ENCODE results near the gene KCNN3.

KCNN3 gene

GRCh38 chr1:154822233-154822632 is 47.8 kb downstream of the KCNN3 start:
- Histone ChIP-seq H3K27me3 (ENCODE audit: insufficient read depth, low read length) (no peaks in the 10 kb centered on the region), H3K4me1 (ENCODE audit: insufficient read depth, low read length) (no peaks in the 10 kb centered on the region), H3K4me3 (ENCODE audit: low read length) (no peak overlapping the region), H2AFZ (ENCODE audit: low read depth, low read length) (no peak overlapping the region), H3K9me3 (ENCODE audit: low read length) (peaks cover 2% of the 10 kb centered on the region), H3K36me3 (ENCODE audit: insufficient read depth, low read length) (no peaks in the 10 kb centered on the region)

DNA sequence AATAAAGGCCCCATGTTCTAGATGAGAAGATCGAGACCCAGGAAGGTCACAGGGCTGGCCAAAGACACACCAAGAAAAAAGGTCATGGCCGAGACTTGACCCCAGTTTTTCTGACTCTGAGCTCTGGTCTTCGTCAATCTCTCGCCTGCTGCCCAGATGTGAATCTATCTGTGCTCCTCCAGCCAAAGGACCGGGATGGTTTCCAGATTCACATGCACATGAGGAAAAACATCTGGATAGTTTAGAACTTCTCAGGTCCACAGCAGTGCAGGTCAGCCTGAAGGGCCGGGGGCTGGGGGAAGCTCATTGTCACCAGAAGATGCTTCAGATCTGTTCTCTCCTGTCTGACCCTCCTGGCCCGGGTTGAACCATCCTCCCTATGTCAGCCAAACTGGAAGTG is 49.0 kb downstream of the KCNN3 start:
- H2AFZ ChIP-seq (ENCODE audit: low read depth, low read length): no peak overlapping the region
- H3K27me3 ChIP-seq (ENCODE audit: insufficient read depth, low read length): no peaks in the 10 kb centered on the region
- peaks cover 2% of the 10 kb centered on the region for H3K9me3 ChIP-seq (ENCODE audit: low read length)
- no peak overlapping the region for H3K4me3 ChIP-seq (ENCODE audit: low read length)
- H3K4me1 ChIP-seq (ENCODE audit: insufficient read depth, low read length): no peaks in the 10 kb centered on the region
- H3K36me3 ChIP-seq (ENCODE audit: insufficient read depth, low read length): no peaks in the 10 kb centered on the region

DNA sequence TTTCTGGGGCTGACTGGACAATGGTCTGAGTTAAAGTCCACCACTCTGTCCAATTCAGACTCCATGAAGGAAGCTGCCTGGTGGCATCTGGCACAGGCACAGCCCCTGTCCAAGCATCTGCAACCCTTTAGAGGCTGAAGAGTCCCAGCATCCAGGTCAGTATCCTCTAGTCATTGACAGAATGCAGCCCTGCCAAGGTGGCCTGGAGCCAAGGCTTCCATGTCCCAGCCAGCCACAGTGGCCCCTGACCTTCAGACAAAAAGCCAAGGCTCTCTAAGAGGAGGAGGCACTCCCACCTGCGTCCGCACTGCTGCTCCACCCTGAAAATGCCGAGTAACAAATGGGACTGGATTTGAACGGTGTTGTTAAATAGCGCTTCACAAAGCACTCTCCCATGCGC is 49.4 kb downstream of the KCNN3 start:
- Histone ChIP-seq H3K36me3 (ENCODE audit: insufficient read depth, low read length) (no peaks in the 10 kb centered on the region), H3K9me3 (ENCODE audit: low read length) (peaks cover 2% of the 10 kb centered on the region), H3K27me3 (ENCODE audit: insufficient read depth, low read length) (no peaks in the 10 kb centered on the region)

DNA sequence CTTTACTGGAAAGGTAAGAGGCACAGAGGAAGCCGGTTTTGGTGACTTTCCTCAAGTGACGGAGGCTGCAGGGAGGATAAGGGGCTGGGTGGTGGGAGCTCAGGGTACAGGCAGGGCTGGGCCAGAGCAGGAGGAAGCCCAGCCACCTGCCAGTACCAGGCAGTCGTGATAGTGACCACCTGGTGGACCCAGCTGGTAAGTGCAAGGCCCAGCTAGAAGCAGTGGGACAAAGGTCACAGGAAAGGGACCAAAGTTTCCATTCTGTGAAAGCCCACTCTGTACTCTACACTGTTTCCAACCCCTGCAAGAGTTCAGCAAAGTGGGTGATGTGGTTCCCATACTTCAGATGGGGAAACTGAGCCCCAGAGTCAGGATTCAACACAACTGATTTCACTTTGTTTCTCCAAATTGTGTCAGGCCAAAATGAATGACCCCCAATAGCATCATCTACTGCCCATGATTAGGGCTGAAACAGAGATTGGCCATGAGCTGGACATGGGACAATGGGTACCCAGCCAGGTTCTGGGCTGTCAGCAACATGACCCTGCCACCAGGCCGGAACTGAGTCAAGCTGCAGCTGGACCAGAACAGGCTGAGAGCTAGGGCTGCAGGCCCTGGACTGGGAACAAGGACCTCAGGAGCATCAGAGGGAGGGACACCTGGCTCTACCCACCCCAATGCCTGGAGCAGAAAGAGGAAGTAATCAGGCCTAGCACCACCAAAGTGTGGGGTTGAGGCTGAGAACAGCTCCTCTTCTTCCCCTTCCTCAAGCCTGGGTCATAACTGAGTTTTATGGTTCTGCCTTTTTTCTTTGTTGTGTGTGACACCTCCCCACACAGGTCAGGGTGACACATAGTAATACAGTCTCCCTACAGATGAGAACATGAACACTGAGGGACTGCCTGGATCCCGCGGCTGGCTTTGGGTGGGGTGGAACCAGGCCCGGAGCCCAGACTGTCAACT is 50.2 kb downstream of the KCNN3 start:
- H3K27me3 ChIP-seq (ENCODE audit: insufficient read depth, low read length): no peaks in the 10 kb centered on the region
- H3K4me3 ChIP-seq (ENCODE audit: low read length): no peak overlapping the region
- no peaks in the 10 kb centered on the region for H3K36me3 ChIP-seq (ENCODE audit: insufficient read depth, low read length)
- H3K4me1 ChIP-seq (ENCODE audit: insufficient read depth, low read length): no peaks in the 10 kb centered on the region
- peaks cover 2% of the 10 kb centered on the region for H3K9me3 ChIP-seq (ENCODE audit: low read length)
- H2AFZ ChIP-seq (ENCODE audit: low read depth, low read length): no peak overlapping the region

More for the DNA sequence above, 49.4 kb downstream of the KCNN3 start:
- H3K4me1 ChIP-seq (ENCODE audit: insufficient read depth, low read length): no peaks in the 10 kb centered on the region
- no peak overlapping the region for H3K4me3 ChIP-seq (ENCODE audit: low read length)
- H2AFZ ChIP-seq (ENCODE audit: low read depth, low read length): no peak overlapping the region

DNA sequence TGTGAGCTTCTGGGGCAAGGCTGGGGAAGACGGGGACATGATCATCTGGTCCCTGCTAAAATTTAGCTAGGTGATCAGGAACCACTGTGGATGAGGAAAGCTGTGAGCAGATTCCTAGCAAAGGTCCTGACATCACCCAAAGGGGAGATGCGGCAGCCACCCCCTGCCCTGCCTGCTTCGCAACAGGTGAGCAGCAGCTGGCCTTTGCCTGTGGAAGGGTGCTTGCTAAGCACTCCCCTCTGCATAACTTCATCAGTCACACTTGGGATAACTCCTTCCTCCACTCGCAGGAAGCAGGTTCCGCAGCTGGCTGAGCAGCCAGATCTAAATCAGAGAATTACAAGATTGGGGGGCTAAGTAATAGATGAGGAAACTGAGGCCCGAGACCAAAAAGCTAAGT is 51.2 kb downstream of the KCNN3 start:
- Histone ChIP-seq H3K27me3 (ENCODE audit: insufficient read depth, low read length) (no peaks in the 10 kb centered on the region), H3K36me3 (ENCODE audit: insufficient read depth, low read length) (no peaks in the 10 kb centered on the region), H2AFZ (ENCODE audit: low read depth, low read length) (no peak overlapping the region), H3K9me3 (ENCODE audit: low read length) (peaks cover 2% of the 10 kb centered on the region), H3K4me1 (ENCODE audit: insufficient read depth, low read length) (peaks cover under 1% of the 10 kb centered on the region), H3K4me3 (ENCODE audit: low read length) (no peak overlapping the region)

- Histone ChIP-seq H3K4me1 (ENCODE audit: insufficient read depth, low read length) (peaks cover 14% of the 10 kb centered on the region), H2AFZ (ENCODE audit: low read depth, low read length) (no peak overlapping the region), H3K27me3 (ENCODE audit: insufficient read depth, low read length) (no peaks in the 10 kb centered on the region), H3K36me3 (ENCODE audit: insufficient read depth, low read length) (no peaks in the 10 kb centered on the region), H3K4me3 (ENCODE audit: low read length) (no peak overlapping the region), H3K9me3 (ENCODE audit: low read length) (peaks cover 2% of the 10 kb centered on the region)
Measured at GRCh38 chr1:154816937-154817336, 53.1 kb downstream of the KCNN3 start.

DNA sequence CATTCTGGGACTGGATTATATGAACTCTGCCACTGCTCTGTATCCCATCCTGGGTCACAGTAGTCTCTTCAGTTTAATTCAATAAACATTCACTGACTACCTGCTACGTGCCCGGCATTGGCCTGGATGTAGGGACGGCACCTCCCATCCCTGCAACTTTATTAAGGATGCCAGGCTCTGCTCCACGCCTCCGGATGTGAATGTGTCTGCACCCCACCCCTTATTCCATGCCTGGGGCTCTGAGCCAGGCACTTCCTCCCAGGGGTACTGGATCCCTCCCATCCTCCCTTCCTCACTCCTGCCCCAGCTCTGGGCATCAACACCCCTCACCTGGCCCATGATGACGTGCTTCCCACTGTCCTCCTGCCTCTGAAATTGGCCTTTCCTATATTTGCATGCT is 53.7 kb downstream of the KCNN3 start:
- H3K4me3 ChIP-seq (ENCODE audit: low read length): no peak overlapping the region
- H3K27me3 ChIP-seq (ENCODE audit: insufficient read depth, low read length): no peaks in the 10 kb centered on the region
- H3K4me1 ChIP-seq (ENCODE audit: insufficient read depth, low read length): peaks cover 14% of the 10 kb centered on the region
- H2AFZ ChIP-seq (ENCODE audit: low read depth, low read length): no peak overlapping the region
- H3K9me3 ChIP-seq (ENCODE audit: low read length): no peaks in the 10 kb centered on the region
- H3K36me3 ChIP-seq (ENCODE audit: insufficient read depth, low read length): no peaks in the 10 kb centered on the region

DNA sequence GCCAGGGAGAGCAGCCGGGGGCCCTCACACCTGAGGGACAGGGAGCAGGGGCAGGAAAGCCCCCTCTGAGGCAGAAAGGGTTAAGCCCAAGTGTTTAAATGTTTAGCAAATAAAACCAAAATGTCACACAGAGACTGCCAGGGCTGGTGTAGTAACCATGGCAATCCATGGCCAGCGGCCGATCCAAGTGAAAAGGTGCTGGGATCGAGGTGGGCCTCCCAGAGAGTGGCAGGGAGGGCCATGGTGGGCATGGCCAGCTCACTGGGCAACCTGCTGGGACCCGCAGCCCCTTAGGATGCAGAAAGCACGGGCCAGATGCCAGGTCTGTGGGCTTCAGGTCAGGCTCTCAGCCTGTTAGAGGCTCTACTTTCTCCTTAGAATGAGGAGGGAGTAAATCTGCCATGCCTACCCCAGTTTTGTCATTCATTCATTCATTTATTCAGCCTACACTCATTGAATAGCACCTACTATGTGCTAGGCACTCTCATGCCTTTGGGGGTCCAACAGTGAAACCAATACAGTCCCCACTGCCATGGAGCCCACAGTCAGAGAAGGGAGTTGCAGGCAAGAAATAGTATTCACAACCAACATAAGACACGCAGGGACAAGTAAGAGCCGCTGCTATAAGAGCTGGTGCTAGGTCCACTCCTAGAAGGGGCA is 56.1 kb downstream of the KCNN3 start:
- Histone ChIP-seq H3K36me3 (ENCODE audit: insufficient read depth, low read length) (no peaks in the 10 kb centered on the region), H3K4me3 (ENCODE audit: low read length) (no peak overlapping the region), H3K4me1 (ENCODE audit: insufficient read depth, low read length) (peaks cover 14% of the 10 kb centered on the region), H3K27me3 (ENCODE audit: insufficient read depth, low read length) (no peaks in the 10 kb centered on the region), H2AFZ (ENCODE audit: low read depth, low read length) (no peak overlapping the region), H3K9me3 (ENCODE audit: low read length) (no peaks in the 10 kb centered on the region)

DNA sequence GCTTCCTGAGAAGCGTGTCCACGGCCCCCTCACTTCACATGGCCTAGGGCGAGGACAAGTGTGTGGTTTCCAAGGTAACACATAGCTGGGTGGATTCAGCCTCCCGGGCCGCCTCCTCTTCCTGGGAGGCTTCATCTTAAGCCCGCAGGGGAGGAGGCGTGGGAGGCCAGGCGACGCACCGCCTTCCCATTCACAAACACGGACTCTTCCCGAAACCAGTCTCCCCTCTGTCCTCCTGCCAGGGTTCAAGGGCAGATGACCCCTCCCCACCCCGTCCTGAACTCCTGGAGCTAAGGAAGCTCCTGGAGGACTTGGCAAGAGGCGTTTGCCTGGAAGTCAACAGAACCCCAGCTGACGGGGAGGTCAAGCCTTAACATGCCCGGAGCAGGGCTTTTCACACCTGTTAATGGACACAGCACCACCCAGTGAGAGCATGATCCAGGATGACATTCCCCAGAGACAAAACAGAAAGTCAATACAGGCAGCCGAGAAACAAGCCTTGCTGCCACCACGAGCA is 56.7 kb downstream of the KCNN3 start:
- peaks cover 14% of the 10 kb centered on the region for H3K4me1 ChIP-seq (ENCODE audit: insufficient read depth, low read length)
- H3K9me3 ChIP-seq (ENCODE audit: low read length): peaks cover under 1% of the 10 kb centered on the region
- no peaks in the 10 kb centered on the region for H3K27me3 ChIP-seq (ENCODE audit: insufficient read depth, low read length)
- H2AFZ ChIP-seq (ENCODE audit: low read depth, low read length): no peak overlapping the region
- no peak overlapping the region for H3K4me3 ChIP-seq (ENCODE audit: low read length)
- no peaks in the 10 kb centered on the region for H3K36me3 ChIP-seq (ENCODE audit: insufficient read depth, low read length)

GRCh38 chr1:154812877-154813276 is 57.2 kb downstream of the KCNN3 start:
- Histone ChIP-seq H3K4me1 (ENCODE audit: insufficient read depth, low read length) (peaks cover 14% of the 10 kb centered on the region), H3K4me3 (ENCODE audit: low read length) (no peak overlapping the region), H3K27me3 (ENCODE audit: insufficient read depth, low read length) (no peaks in the 10 kb centered on the region), H3K36me3 (ENCODE audit: insufficient read depth, low read length) (no peaks in the 10 kb centered on the region), H3K9me3 (ENCODE audit: low read length) (peaks cover 3% of the 10 kb centered on the region), H2AFZ (ENCODE audit: low read depth, low read length) (no peak overlapping the region)

DNA sequence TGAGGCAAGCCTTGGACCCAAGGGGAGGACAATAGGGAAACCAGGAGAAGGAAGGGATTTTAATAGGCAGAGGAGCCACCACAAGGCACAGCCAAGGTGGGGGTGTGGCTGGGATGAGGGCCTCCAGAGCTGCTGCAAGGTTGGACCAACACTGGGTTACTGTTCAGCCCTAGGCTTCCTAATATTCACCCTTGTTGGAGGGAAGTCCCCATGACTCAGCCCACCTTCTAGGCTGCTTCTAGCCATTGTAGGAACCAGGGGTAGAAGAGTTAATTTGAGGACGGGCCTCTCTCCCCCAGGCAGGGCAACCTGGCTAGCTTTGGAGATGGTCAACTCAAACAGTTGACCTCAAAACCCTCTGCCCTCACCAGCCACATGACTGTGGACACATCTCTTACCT is 59.5 kb downstream of the KCNN3 start:
- H3K27me3 ChIP-seq (ENCODE audit: insufficient read depth, low read length): no peaks in the 10 kb centered on the region
- H3K4me1 ChIP-seq (ENCODE audit: insufficient read depth, low read length): peaks cover 14% of the 10 kb centered on the region
- H2AFZ ChIP-seq (ENCODE audit: low read depth, low read length): no peak overlapping the region
- H3K9me3 ChIP-seq (ENCODE audit: low read length): peaks cover 3% of the 10 kb centered on the region
- H3K36me3 ChIP-seq (ENCODE audit: insufficient read depth, low read length): no peaks in the 10 kb centered on the region
- no peak overlapping the region for H3K4me3 ChIP-seq (ENCODE audit: low read length)

DNA sequence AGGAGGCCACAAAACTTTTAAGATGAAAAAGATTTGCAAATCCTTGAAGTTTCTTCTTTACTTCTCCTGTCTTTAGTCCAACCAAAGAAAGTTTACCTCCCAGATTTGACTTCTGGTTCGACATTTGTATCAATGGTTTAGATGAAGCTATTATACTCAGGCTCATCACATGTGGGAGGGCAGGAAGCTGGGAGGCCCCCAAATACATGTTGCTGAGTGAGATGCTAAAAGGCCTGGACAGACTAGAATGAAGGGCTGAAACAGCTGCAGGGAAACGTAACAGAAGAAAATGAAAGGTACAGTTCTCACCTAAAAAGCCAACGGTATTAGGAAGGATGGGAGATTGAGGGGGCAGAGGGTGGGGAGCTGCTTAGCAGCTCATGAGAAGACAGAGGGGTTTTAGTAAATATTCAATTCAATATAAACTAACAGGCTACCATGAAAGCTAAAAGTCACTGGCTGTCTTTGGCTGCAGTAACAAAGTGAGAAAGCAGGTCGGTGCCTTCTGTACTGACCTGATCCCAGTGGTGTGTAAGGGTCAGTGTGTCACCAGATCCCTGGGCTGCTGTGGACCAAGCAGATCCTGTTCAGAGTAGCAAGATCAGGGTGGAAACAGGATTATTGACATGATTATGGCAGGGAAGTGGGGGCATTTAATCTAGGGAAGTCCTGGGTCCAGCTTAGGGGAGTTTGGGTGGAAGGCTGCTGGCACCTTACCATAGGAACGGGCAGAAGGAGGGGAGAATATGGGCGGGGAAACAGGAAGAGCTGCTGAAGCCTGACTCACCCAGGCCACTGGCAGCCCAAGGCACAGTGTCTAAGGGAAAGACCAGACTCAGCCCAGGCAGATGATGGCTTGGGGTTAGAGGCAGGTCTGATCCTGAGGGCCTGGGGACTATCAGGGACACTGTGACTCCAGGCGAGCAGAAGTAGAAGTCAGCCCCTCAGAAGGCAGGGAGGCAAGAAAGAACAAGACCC is 60.4 kb downstream of the KCNN3 start:
- no peak overlapping the region for H3K4me3 ChIP-seq (ENCODE audit: low read length)

More for the DNA sequence above, 60.4 kb downstream of the KCNN3 start:
- peaks cover 3% of the 10 kb centered on the region for H3K9me3 ChIP-seq (ENCODE audit: low read length)
- peaks cover 14% of the 10 kb centered on the region for H3K4me1 ChIP-seq (ENCODE audit: insufficient read depth, low read length)
- no peaks in the 10 kb centered on the region for H3K36me3 ChIP-seq (ENCODE audit: insufficient read depth, low read length)
- no peak overlapping the region for H2AFZ ChIP-seq (ENCODE audit: low read depth, low read length)
- no peaks in the 10 kb centered on the region for H3K27me3 ChIP-seq (ENCODE audit: insufficient read depth, low read length)

Measured in neuron (in vitro differentiated cells).